Adipocyte (in vitro differentiated cells): ENCODE results near the gene L3MBTL2.
A peak's percentile ranks its signal among the peaks of the same experiment; 100 is the strongest.

Experiments
- DNase-seq: peaks from one replicate; pipeline ENCODE4 v3.0.0-alpha.2; 2015; ENCODE audit warnings: low read depth
- H3K27me3 ChIP-seq: replicated peaks from 2 replicates; pipeline ENCODE4 v1.7.0; 2013; ENCODE audit warnings: mild to moderate bottlenecking, low read length, moderate library complexity; ENCODE audit not compliant: control insufficient read depth, insufficient read depth
- H3K36me3 ChIP-seq: 2 replicates; pipeline ENCODE4 v1.7.0; 2013; ENCODE audit warnings: low read length, mild to moderate bottlenecking, moderate library complexity; ENCODE audit not compliant: control insufficient read depth, insufficient read depth, severe bottlenecking
- H3K4me1 ChIP-seq: 2 replicates; pipeline ENCODE4 v1.7.0; 2013; ENCODE audit warnings: mild to moderate bottlenecking, low read length, moderate library complexity; ENCODE audit not compliant: control insufficient read depth, insufficient read depth
- H3K4me3 ChIP-seq: 2 replicates; pipeline ENCODE4 v1.7.0; 2013; ENCODE audit warnings: mild to moderate bottlenecking, low read length, moderate library complexity
- H3K9ac ChIP-seq: 2 replicates; pipeline ENCODE4 v1.7.0; 2013; ENCODE audit warnings: mild to moderate bottlenecking, low read length, moderate library complexity
- H3K9me3 ChIP-seq: 2 replicates; pipeline ENCODE4 v1.7.0; 2013; ENCODE audit warnings: mild to moderate bottlenecking, low read length, moderate library complexity; ENCODE audit not compliant: control insufficient read depth

The L3MBTL2 gene

GRCh38 chr22:41215926-41216325 lies 10.8 kb downstream of the L3MBTL2 start:
- Histone ChIP-seq H3K36me3 (peaks cover 32% of the 10 kb centered on the region), H3K9ac (peak overlapping the region; percentile 2)

GRCh38 chr22:41216984-41217383 lies 11.9 kb downstream of the L3MBTL2 start:
- Histone ChIP-seq H3K9ac (peak overlapping the region; percentile 76), H3K4me3 (peak overlapping the region; percentile 68), H3K4me1 (peaks cover 22% of the 10 kb centered on the region), H3K36me3 (peaks cover 35% of the 10 kb centered on the region), H3K9me3 (no peaks in the 10 kb centered on the region), H3K27me3 (no peaks in the 10 kb centered on the region)
- DNase-seq, result no peak

More at GRCh38 chr22:41215926-41216325, 10.8 kb downstream of the L3MBTL2 start:
- DNase-seq, result no peak
- Histone ChIP-seq H3K4me1 (peaks cover 22% of the 10 kb centered on the region), H3K9me3 (no peaks in the 10 kb centered on the region), H3K27me3 (no peaks in the 10 kb centered on the region), H3K4me3 (peak overlapping the region; percentile 68)

- Histone ChIP-seq H3K9me3 (no peaks in the 10 kb centered on the region), H3K4me1 (peaks cover 22% of the 10 kb centered on the region), H3K4me3 (peak overlapping the region; percentile 68), H3K9ac (peak overlapping the region; percentile 76), H3K27me3 (no peaks in the 10 kb centered on the region), H3K36me3 (peaks cover 38% of the 10 kb centered on the region)
- DNase-seq, result peak; percentile 91
These were observed 12.5 kb downstream of the L3MBTL2 start for GRCh38 chr22:41217553-41218157.

- no peaks in the 10 kb centered on the region for H3K9me3 ChIP-seq
- H3K36me3 ChIP-seq, result peaks cover 62% of the 10 kb centered on the region
- H3K4me3 ChIP-seq, result no peak overlapping the region
- no peak overlapping the region for H3K9ac ChIP-seq
- no peak for DNase-seq
- H3K27me3 ChIP-seq, result no peaks in the 10 kb centered on the region
- H3K4me1 ChIP-seq, result peaks cover 5% of the 10 kb centered on the region
These were observed 17.9 kb downstream of the L3MBTL2 start for GRCh38 chr22:41222846-41223507.

- Histone ChIP-seq H3K36me3 (peaks cover 65% of the 10 kb centered on the region), H3K9me3 (no peaks in the 10 kb centered on the region), H3K4me3 (no peak overlapping the region), H3K9ac (no peak overlapping the region), H3K4me1 (peaks cover 4% of the 10 kb centered on the region), H3K27me3 (no peaks in the 10 kb centered on the region)
- no peak for DNase-seq
These were observed 18.4 kb downstream of the L3MBTL2 start for GRCh38 chr22:41223535-41223934.

- H3K4me1 ChIP-seq, result peaks cover 4% of the 10 kb centered on the region
- H3K9ac ChIP-seq, result no peak overlapping the region
- H3K27me3 ChIP-seq, result no peaks in the 10 kb centered on the region
- peaks cover 55% of the 10 kb centered on the region for H3K36me3 ChIP-seq
- no peaks in the 10 kb centered on the region for H3K9me3 ChIP-seq
- H3K4me3 ChIP-seq, result no peak overlapping the region
- no peak for DNase-seq
These were observed 21.9 kb downstream of the L3MBTL2 start for GRCh38 chr22:41226723-41227655.

GRCh38 chr22:41229215-41229614 lies 24.1 kb downstream of the L3MBTL2 start:
- Histone ChIP-seq H3K9me3 (no peaks in the 10 kb centered on the region), H3K4me3 (no peak overlapping the region), H3K27me3 (no peaks in the 10 kb centered on the region), H3K9ac (no peak overlapping the region), H3K36me3 (peaks cover 46% of the 10 kb centered on the region), H3K4me1 (no peaks in the 10 kb centered on the region)
- DNase-seq, result no peak

GRCh38 chr22:41229730-41230400 lies 24.8 kb downstream of the L3MBTL2 start:
- H3K36me3 ChIP-seq, result peaks cover 39% of the 10 kb centered on the region
- no peaks in the 10 kb centered on the region for H3K4me1 ChIP-seq
- H3K27me3 ChIP-seq, result no peaks in the 10 kb centered on the region
- no peaks in the 10 kb centered on the region for H3K9me3 ChIP-seq
- DNase-seq, result no peak
- H3K4me3 ChIP-seq, result no peak overlapping the region
- no peak overlapping the region for H3K9ac ChIP-seq

GRCh38 chr22:41230401-41230785 lies 25.3 kb downstream of the L3MBTL2 start:
- H3K27me3 ChIP-seq, result no peaks in the 10 kb centered on the region
- DNase-seq, result no peak
- peaks cover 34% of the 10 kb centered on the region for H3K36me3 ChIP-seq
- no peaks in the 10 kb centered on the region for H3K4me1 ChIP-seq
- H3K9me3 ChIP-seq, result no peaks in the 10 kb centered on the region
- H3K9ac ChIP-seq, result no peak overlapping the region
- no peak overlapping the region for H3K4me3 ChIP-seq

GRCh38 chr22:41231369-41231768 lies 26.3 kb downstream of the L3MBTL2 start:
- Histone ChIP-seq H3K4me3 (no peak overlapping the region), H3K27me3 (no peaks in the 10 kb centered on the region), H3K4me1 (no peaks in the 10 kb centered on the region), H3K9ac (no peak overlapping the region), H3K9me3 (no peaks in the 10 kb centered on the region), H3K36me3 (peaks cover 25% of the 10 kb centered on the region)
- no peak for DNase-seq
